Measurements from ENCODE around the gene MEX3D. TPM values are rescaled to one million over a fixed set of nuclear protein-coding genes. Genes with fewer than 3 reads are reported as not detected.

The MEX3D gene
- total and polyA plus RNA-seq, 2 experiments from 2014 or later, result 12.4 to 94.9 TPM

GRCh38 chr19:1610579-1610978 is 42.5 kb upstream of the MEX3D start:
- Mint-ChIP-seq H3K4me1 (0 out of 3 replicates have a peak, but pooled peaks cover 9% of the 10 kb centered on the region), H3K27me3 (ENCODE audit: insufficient read depth, low read depth, poor library complexity) (peaks cover 31% of the 10 kb centered on the region), H3K27ac (no peak overlapping the region), H3K4me3 (no peak overlapping the region), H3K9me3 (no peaks in the 10 kb centered on the region), H3K36me3 (ENCODE audit: low read depth) (peaks cover 58% of the 10 kb centered on the region)
- Histone ChIP-seq H3K4me1 (ENCODE audit: insufficient read depth) (peaks cover 8% of the 10 kb centered on the region), H4K20me1 (replicated peaks; ENCODE audit: insufficient read depth) (peaks cover under 1% of the 10 kb centered on the region; the same call in 1 of the 2 replicates), H3K27ac (ENCODE audit: low read depth) (no peak overlapping the region), H3F3A (replicated peaks; ENCODE audit: low read depth) (peaks cover 33% of the 10 kb centered on the region), H3K4me2 (no peak overlapping the region), H3K27me3 (ENCODE audit: insufficient read depth) (no peaks in the 10 kb centered on the region), H3K36me3 (ENCODE audit: insufficient read depth) (peaks cover 8% of the 10 kb centered on the region; the same call in 1 of the 2 replicates), H3K4me3 (no peak overlapping the region), H2AFZ (no peak overlapping the region), H3K79me2 (replicated peaks; ENCODE audit: insufficient read depth) (no peaks in the 10 kb centered on the region), H3K9me2 (ENCODE audit: insufficient read depth) (no peaks in the 10 kb centered on the region)
- DNase-seq (ENCODE audit: low spot score) (no peak), ATAC-seq (no peak)
- TF ChIP-seq ZNF331 (CRISPR knock-in tag; IDR thresholded peaks at IDR 0.05; ENCODE audit: low read depth) (no peak), EZH2 (IDR thresholded peaks at IDR 0.05; ENCODE audit: low read depth, unreplicated experiment) (no peak), EZH2phosphoT487 (IDR thresholded peaks at IDR 0.05; ENCODE audit: unreplicated experiment) (no peak), JUNB (IDR thresholded peaks at IDR 0.05; ENCODE audit: unreplicated experiment) (no peak), CTCF (conservative IDR thresholded peaks at IDR 0.05; ENCODE audit: low read depth in 2 of 2) (no peak), ZNF114 (CRISPR knock-in tag; IDR thresholded peaks at IDR 0.05) (no peak), POLR2AphosphoS5 (IDR thresholded peaks at IDR 0.05; ENCODE audit: low read depth) (no peak), STAT1 (IDR thresholded peaks at IDR 0.05; ENCODE audit: unreplicated experiment) (no peak), NANOG (IDR thresholded peaks at IDR 0.05; ENCODE audit: borderline replicate concordance) (no peak), CREB1 (CRISPR knock-in tag; IDR thresholded peaks at IDR 0.05; ENCODE audit: low read depth) (no peak)
- TF ChIP-seq, protein P1, sequence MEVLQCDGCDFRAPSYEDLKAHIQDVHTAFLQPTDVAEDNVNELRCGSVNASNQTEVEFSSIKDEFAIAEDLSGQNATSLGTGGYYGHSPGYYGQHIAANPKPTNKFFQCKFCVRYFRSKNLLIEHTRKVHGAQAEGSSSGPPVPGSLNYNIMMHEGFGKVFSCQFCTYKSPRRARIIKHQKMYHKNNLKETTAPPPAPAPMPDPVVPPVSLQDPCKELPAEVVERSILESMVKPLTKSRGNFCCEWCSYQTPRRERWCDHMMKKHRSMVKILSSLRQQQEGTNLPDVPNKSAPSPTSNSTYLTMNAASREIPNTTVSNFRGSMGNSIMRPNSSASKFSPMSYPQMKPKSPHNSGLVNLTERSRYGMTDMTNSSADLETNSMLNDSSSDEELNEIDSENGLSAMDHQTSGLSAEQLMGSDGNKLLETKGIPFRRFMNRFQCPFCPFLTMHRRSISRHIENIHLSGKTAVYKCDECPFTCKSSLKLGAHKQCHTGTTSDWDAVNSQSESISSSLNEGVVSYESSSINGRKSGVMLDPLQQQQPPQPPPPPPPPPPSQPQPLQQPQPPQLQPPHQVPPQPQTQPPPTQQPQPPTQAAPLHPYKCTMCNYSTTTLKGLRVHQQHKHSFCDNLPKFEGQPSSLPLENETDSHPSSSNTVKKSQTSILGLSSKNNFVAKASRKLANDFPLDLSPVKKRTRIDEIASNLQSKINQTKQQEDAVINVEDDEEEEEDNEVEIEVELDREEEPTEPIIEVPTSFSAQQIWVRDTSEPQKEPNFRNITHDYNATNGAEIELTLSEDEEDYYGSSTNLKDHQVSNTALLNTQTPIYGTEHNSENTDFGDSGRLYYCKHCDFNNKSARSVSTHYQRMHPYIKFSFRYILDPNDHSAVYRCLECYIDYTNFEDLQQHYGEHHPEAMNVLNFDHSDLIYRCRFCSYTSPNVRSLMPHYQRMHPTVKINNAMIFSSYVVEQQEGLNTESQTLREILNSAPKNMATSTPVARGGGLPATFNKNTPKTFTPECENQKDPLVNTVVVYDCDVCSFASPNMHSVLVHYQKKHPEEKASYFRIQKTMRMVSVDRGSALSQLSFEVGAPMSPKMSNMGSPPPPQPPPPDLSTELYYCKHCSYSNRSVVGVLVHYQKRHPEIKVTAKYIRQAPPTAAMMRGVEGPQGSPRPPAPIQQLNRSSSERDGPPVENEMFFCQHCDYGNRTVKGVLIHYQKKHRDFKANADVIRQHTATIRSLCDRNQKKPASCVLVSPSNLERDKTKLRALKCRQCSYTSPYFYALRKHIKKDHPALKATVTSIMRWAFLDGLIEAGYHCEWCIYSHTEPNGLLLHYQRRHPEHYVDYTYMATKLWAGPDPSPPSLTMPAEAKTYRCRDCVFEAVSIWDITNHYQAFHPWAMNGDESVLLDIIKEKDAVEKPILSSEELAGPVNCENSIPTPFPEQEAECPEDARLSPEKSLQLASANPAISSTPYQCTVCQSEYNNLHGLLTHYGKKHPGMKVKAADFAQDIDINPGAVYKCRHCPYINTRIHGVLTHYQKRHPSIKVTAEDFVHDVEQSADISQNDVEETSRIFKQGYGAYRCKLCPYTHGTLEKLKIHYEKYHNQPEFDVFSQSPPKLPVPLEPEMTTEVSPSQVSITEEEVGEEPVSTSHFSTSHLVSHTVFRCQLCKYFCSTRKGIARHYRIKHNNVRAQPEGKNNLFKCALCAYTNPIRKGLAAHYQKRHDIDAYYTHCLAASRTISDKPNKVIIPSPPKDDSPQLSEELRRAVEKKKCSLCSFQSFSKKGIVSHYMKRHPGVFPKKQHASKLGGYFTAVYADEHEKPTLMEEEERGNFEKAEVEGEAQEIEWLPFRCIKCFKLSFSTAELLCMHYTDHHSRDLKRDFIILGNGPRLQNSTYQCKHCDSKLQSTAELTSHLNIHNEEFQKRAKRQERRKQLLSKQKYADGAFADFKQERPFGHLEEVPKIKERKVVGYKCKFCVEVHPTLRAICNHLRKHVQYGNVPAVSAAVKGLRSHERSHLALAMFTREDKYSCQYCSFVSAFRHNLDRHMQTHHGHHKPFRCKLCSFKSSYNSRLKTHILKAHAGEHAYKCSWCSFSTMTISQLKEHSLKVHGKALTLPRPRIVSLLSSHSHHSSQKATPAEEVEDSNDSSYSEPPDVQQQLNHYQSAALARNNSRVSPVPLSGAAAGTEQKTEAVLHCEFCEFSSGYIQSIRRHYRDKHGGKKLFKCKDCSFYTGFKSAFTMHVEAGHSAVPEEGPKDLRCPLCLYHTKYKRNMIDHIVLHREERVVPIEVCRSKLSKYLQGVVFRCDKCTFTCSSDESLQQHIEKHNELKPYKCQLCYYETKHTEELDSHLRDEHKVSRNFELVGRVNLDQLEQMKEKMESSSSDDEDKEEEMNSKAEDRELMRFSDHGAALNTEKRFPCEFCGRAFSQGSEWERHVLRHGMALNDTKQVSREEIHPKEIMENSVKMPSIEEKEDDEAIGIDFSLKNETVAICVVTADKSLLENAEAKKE (CRISPR knock-in tag; IDR thresholded peaks at IDR 0.05), result no peak
- TF ChIP-seq, protein P2, sequence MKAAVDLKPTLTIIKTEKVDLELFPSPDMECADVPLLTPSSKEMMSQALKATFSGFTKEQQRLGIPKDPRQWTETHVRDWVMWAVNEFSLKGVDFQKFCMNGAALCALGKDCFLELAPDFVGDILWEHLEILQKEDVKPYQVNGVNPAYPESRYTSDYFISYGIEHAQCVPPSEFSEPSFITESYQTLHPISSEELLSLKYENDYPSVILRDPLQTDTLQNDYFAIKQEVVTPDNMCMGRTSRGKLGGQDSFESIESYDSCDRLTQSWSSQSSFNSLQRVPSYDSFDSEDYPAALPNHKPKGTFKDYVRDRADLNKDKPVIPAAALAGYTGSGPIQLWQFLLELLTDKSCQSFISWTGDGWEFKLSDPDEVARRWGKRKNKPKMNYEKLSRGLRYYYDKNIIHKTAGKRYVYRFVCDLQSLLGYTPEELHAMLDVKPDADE (IDR thresholded peaks at IDR 0.05), result no peak
- TF ChIP-seq, protein P3, sequence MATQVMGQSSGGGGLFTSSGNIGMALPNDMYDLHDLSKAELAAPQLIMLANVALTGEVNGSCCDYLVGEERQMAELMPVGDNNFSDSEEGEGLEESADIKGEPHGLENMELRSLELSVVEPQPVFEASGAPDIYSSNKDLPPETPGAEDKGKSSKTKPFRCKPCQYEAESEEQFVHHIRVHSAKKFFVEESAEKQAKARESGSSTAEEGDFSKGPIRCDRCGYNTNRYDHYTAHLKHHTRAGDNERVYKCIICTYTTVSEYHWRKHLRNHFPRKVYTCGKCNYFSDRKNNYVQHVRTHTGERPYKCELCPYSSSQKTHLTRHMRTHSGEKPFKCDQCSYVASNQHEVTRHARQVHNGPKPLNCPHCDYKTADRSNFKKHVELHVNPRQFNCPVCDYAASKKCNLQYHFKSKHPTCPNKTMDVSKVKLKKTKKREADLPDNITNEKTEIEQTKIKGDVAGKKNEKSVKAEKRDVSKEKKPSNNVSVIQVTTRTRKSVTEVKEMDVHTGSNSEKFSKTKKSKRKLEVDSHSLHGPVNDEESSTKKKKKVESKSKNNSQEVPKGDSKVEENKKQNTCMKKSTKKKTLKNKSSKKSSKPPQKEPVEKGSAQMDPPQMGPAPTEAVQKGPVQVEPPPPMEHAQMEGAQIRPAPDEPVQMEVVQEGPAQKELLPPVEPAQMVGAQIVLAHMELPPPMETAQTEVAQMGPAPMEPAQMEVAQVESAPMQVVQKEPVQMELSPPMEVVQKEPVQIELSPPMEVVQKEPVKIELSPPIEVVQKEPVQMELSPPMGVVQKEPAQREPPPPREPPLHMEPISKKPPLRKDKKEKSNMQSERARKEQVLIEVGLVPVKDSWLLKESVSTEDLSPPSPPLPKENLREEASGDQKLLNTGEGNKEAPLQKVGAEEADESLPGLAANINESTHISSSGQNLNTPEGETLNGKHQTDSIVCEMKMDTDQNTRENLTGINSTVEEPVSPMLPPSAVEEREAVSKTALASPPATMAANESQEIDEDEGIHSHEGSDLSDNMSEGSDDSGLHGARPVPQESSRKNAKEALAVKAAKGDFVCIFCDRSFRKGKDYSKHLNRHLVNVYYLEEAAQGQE (IDR thresholded peaks at IDR 0.05; ENCODE audit: unreplicated experiment), result no peak
